ENCODE measurements around the gene PROB1.
"Not testable (repeated sequence)": the region's sequence is repeated elsewhere in the genome, so short reads cannot be mapped to it uniquely, and the experiment has no call there.

Gene PROB1

DNA sequence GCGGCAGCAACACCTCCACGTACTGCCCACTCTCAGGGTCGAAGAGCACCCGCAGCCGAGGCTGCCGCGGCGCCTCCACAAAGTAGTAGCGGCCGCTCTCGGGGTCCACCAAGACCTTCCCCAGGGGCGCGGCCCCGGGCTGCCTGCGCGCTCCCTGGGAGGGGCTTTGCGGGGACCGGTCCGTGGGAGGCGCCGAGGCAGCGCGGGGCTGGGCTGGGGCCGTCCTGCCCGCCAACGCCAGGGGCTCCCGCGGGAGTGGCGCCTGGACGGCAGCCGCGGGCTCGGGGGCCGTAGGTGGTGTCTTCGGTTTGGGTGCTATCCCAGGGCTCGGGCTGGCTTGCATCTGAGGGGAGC is 2.6 kb downstream of the PROB1 start:
- DNase-seq = no peak

- no peak for DNase-seq
These were observed 3.2 kb downstream of the PROB1 start for GRCh38 chr5:139391570-139392323.

GRCh38 chr5:139390639-139391569 is 4.0 kb downstream of the PROB1 start:
- no peak for DNase-seq

DNA sequence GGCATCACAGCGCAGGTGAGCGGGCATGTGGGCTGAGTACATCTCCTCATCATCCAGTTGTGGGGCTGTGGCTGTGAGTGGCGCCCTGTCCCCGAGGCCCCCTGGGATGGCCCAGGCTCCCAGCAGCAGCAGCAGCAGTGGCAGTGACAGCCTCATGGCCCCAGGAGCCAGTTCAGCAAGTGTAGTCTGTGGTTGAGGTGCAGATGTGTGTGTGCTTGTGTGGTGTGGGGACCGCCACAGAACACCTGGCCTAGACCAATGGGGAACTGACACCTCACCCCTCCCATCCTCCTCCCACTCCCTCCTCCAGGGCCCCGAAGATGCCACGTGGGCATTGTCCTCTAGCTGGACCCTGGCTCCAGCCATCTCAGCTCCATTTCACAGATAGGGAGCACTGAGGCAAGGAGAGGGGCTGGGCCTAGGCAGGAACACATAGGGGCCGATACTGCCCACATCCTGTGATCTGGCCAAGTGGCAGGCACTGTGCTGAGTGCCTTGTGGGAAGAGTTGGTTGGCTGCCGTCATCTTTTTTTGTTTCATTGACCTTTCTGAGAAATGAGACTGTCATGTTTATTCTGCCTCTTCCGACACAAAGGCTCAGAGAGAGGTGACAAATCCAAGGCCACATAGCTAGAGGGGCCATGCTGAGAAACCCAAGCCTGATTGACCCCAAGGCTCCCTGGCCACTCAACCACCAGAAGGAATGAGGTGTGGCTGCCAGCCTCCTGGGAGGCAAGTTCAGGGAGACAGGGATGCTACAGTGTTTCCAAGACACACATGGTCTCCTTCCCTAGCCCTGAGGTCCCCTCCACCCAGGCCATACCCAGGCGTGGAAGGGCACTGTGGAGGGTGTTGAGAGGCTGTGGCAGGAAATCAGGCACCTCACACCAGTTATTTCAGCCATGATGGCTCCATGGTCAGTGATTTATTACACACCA is 4.9 kb downstream of the PROB1 start, which contains the start of gene MZB1:
MZB1 (minus strand) TSS at position 213 of the 938 bp plus-strand sequence; CDS start at position 156, 57 bp downstream.
- DNase-seq = no peak

- DNase-seq = no peak
These were observed 6.6 kb downstream of the PROB1 start for GRCh38 chr5:139388198-139388821.

GRCh38 chr5:139387611-139388197 is 7.2 kb downstream of the PROB1 start:
- DNase-seq = no peak

DNA sequence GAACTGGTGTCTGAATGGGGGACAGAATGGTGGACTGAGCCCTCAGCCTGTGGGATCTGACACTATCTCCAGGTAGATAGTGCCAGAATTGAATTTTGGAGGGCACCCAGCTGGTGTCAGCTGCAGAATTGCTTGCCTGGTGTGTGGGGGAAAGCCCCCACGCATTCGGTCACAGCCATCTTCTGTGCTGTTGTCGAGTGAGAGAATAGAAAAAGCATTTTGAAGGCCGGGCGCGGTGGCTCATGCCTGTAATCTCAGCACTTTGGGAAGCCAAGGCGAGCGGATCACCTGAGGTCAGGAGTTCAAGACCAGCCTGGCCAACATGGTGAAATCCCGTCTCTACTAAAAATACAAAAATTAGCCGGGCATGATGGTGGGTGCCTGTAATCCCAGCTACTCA is 7.9 kb downstream of the PROB1 start:
- DNase-seq = not testable (repeated sequence)

- no peak for DNase-seq
These were observed 8.9 kb downstream of the PROB1 start for GRCh38 chr5:139386050-139386438.

DNA sequence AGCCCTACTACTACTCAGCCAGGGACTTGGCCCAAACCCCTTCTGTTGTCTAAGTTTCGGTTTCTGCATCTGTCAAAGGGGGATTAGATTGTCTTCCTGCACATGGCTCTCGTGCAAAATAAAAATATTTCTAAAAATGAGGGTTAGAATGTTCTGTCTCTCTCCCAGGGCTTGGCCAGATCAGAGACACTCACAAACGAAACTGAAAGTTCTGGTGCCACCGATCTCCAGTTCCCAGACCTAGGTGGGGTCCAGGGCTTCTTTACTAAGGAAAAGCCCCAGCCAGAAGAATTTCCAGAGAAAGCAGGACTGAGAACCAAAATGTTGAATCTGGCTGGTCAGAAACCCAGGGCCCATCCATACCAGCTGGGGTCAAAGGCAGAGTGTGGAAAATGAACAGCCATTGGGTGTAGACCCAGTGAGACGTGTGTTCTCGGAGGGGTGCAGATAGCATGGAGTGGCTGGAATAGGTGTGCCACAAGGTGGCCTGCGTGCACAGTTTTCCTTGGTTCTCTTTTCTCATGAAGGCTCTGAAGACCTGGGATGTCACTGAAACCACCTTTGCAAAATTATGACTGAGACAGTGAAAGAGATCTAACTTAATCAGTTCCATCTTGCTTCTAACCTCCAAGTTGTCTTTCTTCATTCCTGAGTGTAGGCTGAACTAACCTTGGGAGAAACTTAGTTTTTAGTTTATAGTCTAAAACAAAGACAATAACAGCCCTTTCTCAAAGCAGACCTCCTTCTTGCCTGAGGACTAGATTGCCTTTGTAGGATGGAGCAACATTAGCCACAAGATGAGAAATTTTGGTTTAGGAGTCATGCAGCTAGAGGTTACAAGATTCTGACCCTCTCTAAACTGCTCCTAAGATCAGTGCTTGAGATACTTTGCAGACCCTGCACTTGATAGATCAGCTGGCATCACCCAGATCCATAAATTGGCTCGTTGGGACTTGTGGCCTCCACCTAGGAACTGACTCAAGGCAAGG is 9.5 kb downstream of the PROB1 start:
- DNase-seq = no peak

GRCh38 chr5:139384591-139385051 is 10.3 kb downstream of the PROB1 start:
- DNase-seq = no peak

GRCh38 chr5:139383993-139384590 is 10.8 kb downstream of the PROB1 start:
- DNase-seq = no peak

GRCh38 chr5:139383275-139383992 is 11.5 kb downstream of the PROB1 start, which contains the start of gene SLC23A1:
TSS of gene SLC23A1 (minus strand) at chr5:139383297. CDS start at chr5:139383253, 44 bp downstream.
- no peak for DNase-seq

GRCh38 chr5:139382807-139383206 is 12.1 kb downstream of the PROB1 start:
- DNase-seq = no peak

GRCh38 chr5:139381837-139382761 is 12.8 kb downstream of the PROB1 start:
- DNase-seq = no peak

DNA sequence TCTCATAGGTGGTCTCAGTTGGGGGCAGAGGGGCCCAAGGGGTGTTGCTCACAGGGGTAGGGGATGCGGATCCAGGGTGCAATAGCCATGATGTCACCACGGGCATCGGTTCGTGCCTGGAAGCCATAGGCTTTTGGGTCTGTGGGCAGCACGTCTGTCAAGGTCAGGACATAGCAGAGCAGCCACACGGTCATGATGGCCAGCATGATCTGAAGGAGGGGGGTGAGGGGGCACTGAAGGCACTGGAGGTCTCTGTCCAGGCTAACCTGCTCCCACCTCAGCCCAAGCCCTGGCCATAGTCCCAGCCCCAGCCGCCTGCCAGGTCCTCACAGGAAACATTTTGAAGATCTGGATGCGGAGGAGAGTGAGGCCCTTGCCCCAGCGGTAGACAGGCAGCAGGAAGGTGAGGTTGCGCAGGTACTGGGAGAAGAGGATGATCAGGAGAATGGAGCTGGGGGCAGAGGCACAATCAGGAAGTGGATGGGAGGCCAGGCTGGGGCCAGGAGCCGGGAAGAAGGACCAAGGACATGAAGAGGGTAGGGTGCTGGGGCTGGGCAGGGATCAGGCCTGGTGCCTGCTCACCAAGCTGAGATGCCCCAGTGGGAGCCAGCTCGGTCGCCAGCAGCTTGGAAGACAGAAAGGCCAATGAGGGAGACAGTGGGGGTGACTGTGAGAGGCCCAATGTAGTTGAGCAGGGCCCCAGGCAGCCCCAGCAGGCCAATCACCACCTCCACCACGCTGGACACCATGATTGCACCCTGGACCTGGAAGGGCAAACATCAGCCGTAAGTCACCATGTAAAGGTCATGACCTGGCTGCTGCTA is 15.1 kb downstream of the PROB1 start:
- DNase-seq = no peak

DNA sequence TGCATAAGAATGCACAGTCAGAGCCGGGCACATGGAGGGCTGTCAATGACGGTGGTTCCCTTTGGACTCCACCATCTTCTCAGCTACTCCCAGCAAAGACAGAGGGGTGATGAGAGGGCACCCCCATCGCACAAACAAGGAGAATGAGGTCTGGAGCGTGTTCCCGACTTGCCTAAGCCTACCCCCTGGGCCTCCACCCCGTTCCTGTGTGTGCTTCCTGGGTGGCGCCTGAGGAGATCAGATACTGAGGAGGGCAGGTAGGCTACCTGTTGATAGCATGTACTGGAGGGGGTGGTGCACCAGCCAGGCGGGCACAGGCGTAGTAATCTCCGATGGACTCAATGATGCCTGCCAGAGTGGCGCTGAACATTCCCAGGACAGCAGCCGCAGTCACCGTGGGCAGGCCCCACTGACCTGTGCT is 16.0 kb downstream of the PROB1 start:
- no peak for DNase-seq

All from NCI-H2081 treated with DMSO at 0.1 percent for 48 hours (cell line).